ENCODE measurements around the gene TFF3.
"Not testable (repeated sequence)": the region's sequence is repeated elsewhere in the genome, so short reads cannot be mapped to it uniquely, and the experiment has no call there.

The TFF3 gene

DNA sequence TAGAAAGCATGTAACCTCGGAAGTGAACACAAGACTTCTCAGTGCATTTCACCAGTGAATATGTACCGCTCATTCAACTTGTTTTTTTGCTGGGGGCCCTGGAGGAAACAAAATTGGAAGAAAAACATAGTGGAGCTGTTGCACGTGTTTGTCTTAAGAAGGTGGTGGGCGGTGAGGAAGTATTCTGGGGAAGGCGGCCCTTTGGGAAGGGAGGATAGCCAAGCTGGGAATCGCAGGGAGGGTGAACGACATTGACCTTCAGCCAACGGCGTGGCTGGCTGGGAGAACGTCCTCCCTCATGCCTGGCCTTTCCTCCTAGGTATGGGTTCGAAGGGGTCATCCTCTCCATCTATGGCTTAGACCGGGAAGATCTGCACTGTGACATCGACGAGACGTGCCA lies 19.4 kb downstream of the TFF3 start:
- TF ChIP-seq, protein P1, sequence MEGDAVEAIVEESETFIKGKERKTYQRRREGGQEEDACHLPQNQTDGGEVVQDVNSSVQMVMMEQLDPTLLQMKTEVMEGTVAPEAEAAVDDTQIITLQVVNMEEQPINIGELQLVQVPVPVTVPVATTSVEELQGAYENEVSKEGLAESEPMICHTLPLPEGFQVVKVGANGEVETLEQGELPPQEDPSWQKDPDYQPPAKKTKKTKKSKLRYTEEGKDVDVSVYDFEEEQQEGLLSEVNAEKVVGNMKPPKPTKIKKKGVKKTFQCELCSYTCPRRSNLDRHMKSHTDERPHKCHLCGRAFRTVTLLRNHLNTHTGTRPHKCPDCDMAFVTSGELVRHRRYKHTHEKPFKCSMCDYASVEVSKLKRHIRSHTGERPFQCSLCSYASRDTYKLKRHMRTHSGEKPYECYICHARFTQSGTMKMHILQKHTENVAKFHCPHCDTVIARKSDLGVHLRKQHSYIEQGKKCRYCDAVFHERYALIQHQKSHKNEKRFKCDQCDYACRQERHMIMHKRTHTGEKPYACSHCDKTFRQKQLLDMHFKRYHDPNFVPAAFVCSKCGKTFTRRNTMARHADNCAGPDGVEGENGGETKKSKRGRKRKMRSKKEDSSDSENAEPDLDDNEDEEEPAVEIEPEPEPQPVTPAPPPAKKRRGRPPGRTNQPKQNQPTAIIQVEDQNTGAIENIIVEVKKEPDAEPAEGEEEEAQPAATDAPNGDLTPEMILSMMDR (IDR thresholded peaks at IDR 0.05; ENCODE audit: insufficient read depth, low read depth, low read length, missing control alignments) = no peak
- no peak for DNase-seq (ENCODE audit: low read depth)
- no peak overlapping the region for H3K4me3 ChIP-seq (ENCODE audit: low read length)

DNA sequence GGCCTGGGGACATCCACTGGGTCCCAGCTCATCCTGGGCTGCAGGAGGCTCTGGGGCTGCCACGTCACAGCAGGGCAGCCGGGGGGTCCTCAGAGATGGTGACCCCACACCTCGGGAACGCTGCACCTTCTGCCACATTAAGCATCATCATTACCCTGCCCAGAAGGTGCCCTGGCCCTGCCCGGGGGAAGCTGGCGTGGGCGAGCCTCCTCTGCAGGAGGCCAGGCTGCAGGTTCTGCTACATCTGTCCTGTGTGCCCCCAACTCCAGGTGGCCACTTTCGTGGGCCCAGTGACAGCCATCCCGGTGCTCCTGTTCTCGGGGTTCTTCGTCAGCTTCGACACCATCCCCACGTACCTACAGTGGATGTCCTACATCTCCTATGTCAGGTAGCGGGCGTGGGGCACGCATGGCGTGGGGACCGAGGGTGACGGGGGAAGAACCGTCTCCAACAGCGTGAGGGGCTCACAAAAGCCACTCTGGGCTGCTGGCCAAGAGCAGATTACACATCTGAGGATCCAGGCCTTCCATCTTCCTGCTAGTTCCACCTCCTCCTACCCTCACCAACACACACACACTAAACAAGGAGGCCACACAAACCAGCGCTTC lies 20.8 kb downstream of the TFF3 start:
- DNase-seq (ENCODE audit: low read depth) = no peak
- no peak overlapping the region for H3K4me3 ChIP-seq (ENCODE audit: low read length)
- TF ChIP-seq, protein P1 (IDR thresholded peaks at IDR 0.05; ENCODE audit: insufficient read depth, low read depth, low read length, missing control alignments) = no peak

DNA sequence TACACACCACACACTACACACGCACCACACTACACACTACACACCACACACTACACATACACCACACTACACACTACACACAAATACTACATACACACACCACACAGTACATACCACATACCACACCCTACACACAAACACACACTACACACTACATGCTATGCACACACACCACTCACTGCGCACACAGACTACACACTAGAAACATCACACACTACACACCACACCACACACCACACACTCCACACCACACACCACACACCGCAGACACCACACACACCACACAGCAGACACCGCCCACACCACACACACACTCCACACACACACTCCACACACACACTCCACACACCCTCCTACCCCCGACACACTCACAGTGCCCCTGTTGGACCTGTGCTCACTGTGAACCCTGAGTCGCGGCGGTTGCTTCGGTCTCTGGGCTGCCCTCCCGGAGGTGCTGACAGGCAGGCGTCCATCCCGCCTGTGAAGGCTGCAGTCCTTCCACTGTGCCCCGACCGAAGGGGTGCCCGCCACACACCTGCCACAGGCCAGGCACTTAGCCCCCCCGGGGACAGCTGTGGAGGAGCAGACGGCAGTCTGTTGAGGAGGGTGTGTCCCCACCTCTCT lies 21.4 kb downstream of the TFF3 start:
- no peak for DNase-seq (ENCODE audit: low read depth)
- H3K4me3 ChIP-seq (ENCODE audit: low read length) = no peak overlapping the region
- TF ChIP-seq, protein P1 (IDR thresholded peaks at IDR 0.05; ENCODE audit: insufficient read depth, low read depth, low read length, missing control alignments) = no peak

DNA sequence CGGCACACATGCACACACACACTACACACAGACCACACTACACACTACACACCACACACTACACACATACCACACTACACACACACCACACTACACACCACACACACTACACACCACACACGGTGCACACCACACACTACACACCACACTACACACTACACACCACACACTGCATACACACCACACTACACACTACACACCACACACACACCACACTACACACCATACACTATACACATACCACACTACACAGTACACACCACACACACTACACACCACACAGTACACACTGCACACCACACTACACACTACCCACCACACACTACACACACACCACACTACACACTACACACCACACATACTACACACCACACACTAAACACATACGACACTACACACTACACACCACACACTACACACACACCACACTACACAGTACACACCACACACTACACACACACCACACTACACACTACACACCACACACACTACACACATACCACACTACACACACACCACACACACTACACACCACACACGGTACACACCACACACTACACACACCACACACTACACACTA lies 22.6 kb downstream of the TFF3 start:
- DNase-seq (ENCODE audit: low read depth); H3K4me3 ChIP-seq (ENCODE audit: low read length): not testable (repeated sequence)

- DNase-seq (ENCODE audit: low read depth) = no peak
- H3K4me3 ChIP-seq (ENCODE audit: low read length) = no peak overlapping the region
- TF ChIP-seq, protein P1 (IDR thresholded peaks at IDR 0.05; ENCODE audit: insufficient read depth, low read depth, low read length, missing control alignments) = no peak
Observed at GRCh38 chr21:42291751-42292562, 23.3 kb downstream of the TFF3 start.

DNA sequence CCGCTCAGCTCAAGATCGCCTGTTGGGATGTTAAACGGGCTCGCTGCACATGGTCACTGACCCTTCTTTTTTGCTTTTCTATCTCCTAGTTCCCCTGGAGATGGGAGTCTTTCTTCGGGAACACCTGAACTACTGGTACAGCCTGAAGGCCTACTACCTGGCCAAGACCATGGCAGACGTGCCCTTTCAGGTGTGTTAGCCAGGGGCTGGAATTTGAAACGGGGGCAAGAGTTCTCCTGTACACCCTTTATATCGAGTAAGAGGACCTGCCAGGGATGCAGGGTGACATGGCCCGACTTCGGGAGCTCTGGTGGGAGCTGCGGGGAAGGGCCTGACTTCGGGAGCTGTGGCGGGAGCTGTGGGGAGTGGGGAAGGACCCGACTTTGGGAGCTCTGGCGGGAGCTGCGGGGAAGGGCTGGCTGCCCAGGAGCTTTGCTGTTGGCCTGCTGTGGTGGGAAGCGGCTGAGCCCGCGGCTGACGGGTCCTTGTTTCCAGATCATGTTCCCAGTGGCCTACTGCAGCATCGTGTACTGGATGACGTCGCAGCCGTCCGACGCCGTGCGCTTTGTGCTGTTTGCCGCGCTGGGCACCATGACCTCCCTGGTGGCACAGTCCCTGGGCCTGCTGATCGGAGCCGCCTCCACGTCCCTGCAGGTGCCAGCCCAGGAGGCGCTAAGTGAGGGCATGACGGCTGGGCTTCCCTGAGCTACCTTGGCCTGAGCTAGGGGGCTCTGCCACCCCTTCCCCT lies 24.0 kb downstream of the TFF3 start:
- no peak for DNase-seq (ENCODE audit: low read depth)
- TF ChIP-seq, protein P1 (IDR thresholded peaks at IDR 0.05; ENCODE audit: insufficient read depth, low read depth, low read length, missing control alignments) = no peak
- no peak overlapping the region for H3K4me3 ChIP-seq (ENCODE audit: low read length)

DNA sequence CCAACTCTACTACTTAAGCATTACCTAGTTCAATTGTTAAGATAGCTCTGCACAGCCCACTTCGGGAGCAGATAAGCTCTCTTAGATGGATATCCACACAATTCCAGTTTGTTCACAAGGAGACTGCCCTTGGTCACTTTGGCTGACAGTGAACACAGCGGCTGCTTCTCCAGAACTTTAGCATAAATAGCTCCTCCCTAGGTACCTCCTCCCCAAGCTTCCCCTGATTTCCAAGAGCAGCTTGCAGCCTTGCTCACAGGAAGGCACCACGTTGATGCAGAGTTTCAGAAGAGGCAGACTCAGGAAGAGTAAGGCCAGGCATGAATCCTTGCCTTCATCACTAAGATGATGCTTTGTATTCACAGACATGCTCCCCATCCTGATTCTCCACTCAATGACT lies 24.7 kb downstream of the TFF3 start:
- TF ChIP-seq, protein P1 (IDR thresholded peaks at IDR 0.05; ENCODE audit: insufficient read depth, low read depth, low read length, missing control alignments) = no peak
- DNase-seq (ENCODE audit: low read depth) = no peak
- no peak overlapping the region for H3K4me3 ChIP-seq (ENCODE audit: low read length)

All from epithelial cell of esophagus (primary cell).